Stimulated activated CD8-positive, alpha-beta memory T cell treated with anti-CD3 and anti-CD28 coated beads, Interleukin-7, amount 100 ng/mL, for 24 hours (primary cell): ENCODE data around the gene CSTPP1.
"Not testable (repeated sequence)": the region's sequence is repeated elsewhere in the genome, so short reads cannot be mapped to it uniquely, and the experiment has no call there.

Experiments
- DNase-seq: peaks from one replicate; pipeline ENCODE4 v3.0.0-alpha.2; 2020; ENCODE audit warnings: low read depth

Gene CSTPP1

DNA sequence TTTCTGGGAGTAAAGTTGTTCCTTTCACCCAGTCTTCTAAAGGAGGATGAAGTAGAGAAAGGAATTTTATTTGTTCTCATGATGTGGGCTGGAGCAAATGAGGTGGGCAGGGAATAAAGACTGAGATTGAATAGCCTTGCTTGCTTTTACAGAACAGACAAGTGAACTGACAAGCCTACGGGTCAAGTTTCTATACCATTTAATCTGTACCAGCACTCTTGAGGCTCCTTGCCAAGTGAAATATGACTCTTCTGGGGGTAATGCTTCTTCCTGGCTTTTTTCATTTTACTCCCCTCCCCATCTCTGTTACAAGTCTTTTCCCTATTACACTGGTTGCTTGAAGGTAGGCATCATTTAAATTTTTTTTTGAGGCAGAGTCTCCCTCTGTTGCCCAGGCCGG lies 54.8 kb downstream of the CSTPP1 start:
- DNase-seq: no peak

DNA sequence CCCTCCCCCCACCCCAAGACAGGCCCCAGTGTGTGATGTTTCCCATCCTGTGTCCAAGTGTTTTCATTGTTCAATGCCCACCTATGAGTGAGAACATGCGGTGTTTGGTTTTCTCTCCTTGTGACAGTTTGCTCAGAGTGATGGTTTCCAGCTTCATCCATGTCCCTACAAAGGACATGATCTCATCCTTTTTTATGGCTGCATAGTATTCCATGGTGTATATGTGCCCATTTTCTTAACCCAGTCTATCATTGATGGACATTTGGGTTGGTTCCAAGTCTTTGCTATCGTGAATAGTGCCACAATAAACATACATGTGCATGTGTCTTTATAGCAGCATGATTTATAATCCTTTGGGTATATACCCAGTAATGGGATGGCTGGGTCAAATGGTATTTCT lies 55.8 kb downstream of the CSTPP1 start:
- DNase-seq: not testable (repeated sequence)

DNA sequence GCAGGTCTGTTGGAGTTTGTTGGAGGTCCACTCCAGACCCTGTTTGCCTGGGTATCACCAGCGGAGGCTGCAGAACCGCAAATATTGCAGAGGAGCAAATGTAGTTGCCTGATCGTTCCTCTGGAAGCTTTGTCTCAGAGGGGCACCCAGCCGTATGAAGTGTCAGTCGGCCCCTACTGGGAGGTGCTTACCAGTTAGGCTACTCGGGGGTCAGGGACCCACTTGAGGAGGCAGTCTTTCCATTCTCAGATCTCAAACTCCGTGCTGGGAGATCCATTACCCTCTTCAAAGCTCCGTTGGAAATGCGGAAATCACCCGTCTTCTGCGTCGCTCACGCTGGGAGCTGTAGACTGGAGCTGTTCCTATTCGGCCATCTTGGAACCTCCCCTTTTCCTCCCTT lies 61.2 kb downstream of the CSTPP1 start:
- not testable (repeated sequence) for DNase-seq

DNA sequence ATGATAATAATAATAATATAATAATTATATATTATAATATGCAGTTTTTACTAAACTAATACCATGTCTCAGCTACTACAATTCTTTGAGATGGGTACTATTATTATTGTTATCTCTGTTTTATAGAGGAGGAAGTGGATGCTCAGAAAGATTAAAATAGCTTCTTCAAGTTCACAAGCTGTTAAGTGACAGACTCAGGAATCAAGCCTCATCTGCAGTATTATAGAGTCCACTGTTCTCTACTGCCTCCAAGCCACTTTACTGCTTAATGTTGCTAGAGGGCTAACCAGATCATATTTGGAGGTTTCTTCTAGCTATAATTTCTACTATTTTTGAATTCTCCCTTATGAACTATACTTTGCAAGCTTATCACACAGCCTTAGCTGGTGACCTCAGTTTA lies 62.7 kb downstream of the CSTPP1 start:
- DNase-seq: no peak

DNA sequence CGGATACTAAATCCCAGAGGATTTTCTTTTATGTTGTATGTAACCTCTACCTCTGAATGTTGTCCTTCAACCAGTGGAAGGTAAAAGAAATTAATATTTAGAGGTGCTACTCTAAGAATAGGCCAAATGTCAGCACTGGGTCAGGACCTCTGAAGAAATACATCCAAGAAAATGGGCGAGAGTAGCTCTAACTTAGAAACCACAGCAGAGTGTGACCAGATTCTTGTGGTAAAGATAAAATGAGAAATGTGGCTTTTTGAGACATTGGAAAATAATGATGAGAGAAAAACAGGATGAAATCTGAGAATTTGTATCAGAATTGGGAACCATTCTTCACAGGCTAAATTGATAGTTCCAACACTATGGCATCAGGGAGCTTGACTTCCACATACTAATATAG lies 63.5 kb downstream of the CSTPP1 start:
- no peak for DNase-seq

DNA sequence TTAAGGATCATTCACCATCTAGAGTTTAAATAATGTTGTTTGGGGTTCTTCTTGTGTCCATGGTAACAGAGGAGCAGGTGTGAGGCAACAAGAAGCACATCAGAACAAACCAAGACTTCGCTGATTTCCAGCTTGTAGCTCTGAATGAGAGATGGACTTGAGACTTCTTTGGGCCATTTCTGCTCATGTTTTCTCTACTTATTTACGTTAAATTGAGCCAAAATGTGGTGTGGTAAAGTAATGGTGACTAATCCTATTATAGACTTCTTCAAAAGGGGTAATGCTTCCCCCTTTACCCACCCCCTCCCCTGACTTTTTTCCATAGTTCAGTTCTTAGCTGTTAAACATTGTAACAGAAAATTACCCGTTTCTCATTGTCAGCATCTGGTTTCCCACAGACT lies 65.2 kb downstream of the CSTPP1 start:
- DNase-seq: no peak

DNA sequence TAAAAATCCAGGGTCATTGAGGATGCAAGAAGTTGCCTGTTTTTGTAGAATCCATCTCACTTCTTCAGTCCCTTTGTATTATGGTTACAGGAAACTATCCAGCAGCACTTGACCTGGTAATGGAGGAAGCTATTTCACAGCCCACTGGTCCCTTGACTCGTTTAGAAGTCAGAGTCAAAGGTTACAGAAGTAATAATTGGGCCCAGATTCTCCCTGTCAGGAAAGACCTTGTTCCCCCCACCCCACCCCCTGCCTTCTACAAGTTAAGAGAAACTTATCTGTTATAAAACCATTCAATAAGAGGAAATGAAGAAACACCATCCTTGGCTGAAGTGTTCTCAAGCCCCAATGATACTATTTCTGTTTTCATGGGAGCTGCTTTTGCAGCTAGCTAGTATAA lies 65.8 kb downstream of the CSTPP1 start:
- no peak for DNase-seq

DNA sequence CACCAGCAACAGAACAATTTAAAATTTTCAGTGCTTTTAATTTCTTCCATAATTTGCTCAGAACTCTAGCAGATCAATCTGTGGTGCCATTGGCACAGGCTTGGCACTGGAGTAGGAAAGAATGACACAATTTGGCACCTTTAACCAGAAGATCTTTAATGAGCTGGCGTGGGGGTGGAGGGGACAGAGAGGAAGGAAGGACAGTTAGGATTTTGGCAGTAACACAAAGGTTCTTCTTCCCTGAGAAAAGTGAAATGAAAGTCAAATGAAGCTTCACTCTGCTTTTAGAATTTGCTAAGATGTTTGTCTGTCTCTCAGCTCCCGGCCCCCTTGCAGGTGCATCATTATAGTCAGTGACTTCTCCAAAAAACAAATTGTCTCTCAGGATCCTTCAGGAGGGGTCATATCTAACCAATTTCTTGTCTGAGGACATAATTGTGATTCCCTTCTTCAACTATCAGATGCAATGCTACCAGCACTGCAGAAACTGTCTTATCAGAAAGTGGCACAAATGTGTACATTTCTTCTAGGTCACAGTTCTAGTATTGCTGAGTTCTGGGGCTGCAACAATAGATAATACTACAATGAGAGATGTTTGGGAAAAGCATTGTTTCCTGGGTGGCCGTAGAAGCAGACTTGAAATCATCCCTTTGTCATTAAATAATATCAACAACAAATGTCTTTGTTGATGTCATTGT lies 66.8 kb downstream of the CSTPP1 start:
- DNase-seq: no peak

DNA sequence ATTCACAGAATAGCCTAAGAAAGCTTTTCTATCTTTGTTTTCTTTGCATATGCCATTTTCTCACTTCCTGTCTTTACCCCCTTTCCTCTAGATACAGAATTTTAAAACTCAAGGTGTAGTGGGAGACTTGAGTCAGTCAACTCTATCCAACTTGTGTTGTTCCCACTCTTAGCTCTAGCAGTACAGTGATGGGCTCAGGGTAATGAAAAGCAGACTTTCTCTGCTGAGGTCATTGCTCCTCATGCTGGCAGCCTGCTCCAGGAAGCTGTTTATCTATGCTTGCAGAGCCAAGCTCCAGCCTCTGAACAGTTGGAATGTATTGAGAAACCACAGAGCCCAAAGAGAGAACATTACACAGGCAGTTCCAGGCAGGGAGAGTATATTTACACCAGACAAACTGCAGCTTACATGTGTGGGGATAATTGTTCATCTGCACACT lies 68.1 kb downstream of the CSTPP1 start:
- no peak for DNase-seq

DNA sequence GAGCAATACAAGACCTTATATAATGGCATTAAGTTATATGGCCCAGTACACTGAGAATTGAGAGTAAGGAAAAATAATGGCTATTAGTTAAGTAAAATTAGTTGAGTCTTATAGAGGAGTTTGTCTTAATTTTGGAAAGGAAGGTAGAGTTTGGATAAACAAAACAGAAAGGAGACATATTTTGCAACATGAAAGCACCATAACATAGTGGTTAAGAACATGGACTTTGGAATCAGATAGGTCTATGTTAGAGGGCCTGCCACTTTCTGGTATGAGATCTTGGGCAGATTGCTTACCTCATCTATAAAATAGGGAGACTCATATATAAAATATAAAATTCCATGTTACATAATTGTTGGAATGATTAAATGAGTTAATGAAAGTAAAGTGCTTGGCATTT lies 68.9 kb downstream of the CSTPP1 start:
- no peak for DNase-seq

DNA sequence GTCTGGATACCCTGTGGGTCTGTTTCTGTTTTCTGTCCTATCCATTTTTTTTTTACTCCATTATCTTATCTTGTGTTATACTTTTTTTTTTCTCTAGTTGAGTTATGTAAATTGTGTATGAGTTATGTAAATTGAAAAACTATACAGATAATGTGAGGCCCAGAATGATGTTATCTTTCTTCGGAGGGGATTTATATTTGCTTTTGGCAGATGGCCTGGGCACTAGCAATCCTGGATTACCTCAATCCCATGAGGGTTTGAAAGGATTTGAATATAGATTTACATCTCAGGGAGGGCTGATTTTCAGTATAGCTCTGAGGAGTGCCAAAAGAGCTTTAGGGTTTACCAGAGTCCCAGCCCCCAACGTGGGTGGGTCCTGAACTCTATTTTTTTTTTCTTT lies 71.0 kb downstream of the CSTPP1 start:
- DNase-seq: no peak

DNA sequence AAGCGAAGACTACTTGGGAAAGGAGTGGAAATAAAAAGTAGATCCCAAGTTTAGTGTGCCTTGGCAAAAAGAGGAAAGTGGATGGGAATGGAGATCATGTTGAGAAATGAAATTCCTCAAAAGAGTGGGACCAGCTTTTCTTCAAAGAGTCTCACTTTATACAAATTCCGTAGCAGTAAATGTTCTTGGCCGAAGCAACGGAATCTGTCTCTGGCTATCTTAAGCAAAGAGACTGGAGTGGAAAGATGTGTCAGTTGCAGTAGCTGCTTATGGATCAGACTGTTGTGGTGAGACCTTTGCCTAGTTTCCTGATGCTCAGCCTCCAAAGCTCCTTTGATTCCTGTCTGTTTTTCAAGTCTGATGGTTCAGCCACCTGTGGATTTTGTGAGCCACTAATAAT lies 73.6 kb downstream of the CSTPP1 start:
- DNase-seq: no peak

DNA sequence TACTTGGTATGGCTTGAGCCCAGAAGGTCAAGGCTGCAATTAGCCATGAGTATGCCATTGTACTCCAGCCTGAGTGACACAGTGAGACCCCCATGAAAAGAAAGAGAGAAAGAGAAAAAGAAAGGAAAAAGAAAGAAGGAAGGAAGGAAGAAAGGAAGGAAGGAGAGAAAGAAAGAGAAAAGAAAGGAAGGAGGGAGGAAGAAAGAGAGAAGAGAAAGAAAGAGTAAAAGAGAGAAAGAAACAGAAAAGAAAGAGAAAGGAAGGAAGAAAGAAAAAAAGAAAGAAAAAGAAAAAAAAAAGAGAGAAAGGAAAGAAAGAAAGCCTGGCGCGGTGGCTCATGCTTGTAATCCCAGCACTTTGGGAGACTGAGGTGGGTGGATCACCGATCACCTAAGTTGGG lies 77.5 kb downstream of the CSTPP1 start:
- DNase-seq: no peak

DNA sequence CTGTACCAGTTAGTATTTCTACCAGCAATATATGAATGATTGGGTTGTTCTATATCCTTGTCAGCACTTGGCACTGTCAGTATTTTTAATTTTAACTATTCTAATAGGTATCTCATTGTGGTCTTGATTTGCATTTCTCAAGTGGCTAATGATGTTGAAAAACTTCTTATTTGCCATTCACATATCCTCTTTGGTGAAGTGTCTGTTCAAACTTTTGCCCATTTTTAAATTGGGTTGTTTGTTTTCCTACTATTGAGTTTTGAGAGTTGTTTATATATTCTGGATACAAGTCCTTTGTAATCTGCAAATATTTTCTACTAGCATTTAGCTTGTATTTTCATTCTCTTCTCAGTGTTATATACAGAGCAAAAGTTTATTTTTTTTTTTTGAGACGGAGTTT lies 82.1 kb downstream of the CSTPP1 start:
- no peak for DNase-seq

DNA sequence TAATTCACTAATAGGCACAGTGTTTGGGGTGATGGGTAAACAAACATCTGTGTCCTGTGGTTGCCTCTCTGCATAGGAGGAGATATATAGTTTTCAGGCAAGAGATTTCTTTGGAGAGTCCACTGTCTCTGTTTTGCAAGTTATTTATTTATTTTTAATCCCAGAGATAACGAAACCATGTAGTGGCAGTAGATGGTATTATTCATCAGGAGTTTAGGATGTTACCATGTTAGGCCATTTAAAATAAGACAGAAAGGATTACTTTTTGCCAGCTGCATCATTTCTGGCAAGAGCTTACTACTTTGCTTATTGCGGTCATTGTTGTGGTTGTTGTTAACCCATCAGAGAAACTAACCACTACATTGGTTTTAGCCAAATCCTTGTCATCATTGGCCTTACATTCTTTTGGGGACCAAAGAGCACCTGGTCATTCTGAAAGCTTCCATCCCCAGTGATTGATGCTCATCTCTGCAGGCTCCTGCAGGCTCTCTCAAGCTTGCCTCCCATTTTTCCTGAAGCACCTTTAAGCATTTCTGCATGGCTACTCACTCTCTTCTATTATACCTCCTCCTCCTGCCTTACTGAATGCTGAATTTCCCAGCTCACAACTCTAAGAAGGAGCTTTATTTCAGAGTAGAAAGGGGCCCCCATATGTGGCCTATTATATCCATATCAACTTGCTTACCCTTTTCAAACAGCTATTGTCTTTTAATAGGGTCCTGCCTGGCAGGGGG lies 84.4 kb downstream of the CSTPP1 start:
- no peak for DNase-seq

DNA sequence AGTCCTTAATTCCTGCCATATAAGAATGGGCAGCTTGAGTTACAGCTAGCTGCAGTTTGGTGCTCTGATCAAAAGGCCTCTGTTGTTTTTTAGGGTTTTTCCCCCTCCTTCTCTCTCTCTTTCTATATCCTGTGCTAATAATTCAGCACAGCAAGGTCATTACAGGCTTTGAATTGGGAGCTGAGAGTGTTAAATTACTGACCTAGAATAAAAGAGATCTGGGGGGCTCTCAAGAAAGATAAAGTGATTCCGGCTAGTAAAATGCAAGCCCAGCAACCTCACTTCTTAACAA lies 84.9 kb downstream of the CSTPP1 start:
- no peak for DNase-seq

DNA sequence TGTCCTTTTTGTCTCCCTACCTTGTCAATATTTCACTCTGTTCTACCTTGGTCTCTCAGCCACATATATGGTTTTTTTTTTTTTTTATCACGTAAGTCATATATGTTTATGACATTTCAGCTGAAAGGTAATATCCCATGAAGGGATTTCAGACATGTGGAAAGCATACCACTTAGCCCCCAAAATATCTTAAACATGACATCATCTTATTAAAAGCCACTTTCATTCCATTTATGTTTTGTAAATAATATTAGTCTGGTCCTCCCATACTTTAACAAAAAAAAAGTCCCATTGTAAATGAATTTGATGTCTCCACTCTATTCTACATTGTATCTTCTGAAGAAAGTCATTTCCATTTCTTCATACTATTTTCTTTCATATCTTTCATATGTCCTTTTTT lies 85.4 kb downstream of the CSTPP1 start:
- no peak for DNase-seq

DNA sequence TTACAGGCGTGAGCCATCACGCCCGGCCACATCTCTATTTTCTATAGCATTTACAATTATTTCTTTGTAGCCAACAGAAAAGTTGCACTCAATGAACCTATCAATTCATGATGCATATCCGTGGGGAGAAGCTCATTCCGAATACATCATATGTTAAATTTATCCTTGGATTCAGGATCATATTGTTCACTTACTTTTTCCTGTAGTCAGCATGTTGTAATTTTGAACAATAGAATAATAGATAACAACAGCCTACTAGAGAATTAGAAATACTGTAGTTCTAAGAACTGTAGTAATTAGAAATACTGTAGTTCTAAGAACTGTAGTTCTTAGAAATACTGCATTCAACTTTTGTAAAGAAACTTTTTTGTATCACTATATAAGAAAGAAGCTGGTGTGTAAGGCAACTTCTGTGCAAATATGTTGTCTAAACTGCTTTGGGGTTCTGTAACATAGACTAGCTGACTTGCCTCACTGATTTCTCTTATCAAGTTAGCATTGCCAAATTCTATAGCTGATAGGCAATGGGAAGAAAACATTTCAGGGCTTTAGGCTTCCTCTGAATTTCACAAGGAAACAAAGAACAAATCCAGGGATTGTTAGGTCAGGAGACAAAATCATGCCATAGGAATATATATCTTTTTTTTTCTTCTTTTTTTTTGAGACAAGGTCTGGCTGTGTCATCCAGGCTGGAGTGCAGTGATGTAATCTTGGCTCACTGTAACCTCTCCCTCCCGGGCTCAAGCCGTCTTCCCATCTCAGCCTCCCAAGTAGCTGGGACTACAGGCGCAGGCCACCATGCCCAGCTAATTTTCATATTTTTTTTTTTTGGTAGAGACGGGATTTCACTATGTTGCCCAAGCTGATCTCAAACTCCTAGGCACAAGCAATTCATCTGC lies 91.9 kb downstream of the CSTPP1 start:
- DNase-seq: no peak

DNA sequence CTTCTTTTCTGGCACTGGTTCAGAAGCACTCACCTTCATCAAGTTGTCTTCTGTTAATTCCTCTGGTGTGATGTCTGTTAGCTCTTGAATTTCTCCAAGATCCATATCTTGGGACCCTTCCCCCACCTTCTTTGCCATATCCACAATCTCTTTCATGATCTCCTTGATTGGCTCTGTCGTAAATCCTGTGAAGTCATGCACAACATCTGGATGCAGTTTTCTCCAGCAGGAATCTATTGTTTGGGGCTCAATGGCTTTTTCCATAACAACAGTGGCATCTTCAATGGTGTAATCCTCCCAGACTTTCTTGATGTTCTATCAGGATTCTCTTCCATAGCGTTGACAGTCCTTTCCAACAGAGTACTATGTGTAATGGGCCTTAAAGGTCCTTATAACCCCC lies 96.9 kb downstream of the CSTPP1 start:
- DNase-seq: no peak

DNA sequence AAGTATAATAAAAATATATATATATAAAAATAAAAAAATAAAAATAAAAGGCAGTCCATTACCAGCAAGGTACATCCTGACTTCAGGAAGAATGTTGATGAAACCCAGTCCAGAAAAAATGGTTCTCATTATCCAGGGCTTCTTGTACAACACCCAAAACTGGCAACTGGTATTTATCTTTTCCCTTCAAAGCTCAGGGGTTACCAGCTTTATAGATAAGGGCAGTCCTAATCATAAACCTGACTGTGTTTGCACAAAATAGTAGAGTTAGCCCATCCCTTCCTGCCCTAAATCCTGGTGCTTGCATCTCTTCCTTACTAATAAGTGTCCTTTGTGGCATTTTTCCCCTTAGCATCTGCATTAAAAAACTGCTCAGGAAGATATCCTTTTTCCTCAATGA lies 97.5 kb downstream of the CSTPP1 start:
- no peak for DNase-seq

DNA sequence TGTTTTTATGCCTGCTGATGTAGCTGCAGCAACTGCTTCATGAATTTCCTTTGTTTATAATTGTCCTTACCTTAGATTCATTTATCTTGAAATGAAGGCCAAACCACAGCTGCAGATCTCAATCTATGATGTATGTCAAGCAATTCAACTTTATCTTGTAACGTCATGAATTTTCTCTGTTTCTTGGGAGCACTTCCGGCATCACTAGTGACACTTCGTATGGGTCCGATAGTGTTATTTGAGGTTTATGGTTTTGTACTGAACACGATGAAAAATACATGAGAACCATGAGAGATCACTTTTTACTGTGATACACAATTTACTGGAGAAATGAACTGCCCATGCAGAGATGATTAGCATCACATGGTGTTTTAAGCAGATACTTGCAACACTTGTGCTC lies 98.5 kb downstream of the CSTPP1 start:
- DNase-seq: no peak

DNA sequence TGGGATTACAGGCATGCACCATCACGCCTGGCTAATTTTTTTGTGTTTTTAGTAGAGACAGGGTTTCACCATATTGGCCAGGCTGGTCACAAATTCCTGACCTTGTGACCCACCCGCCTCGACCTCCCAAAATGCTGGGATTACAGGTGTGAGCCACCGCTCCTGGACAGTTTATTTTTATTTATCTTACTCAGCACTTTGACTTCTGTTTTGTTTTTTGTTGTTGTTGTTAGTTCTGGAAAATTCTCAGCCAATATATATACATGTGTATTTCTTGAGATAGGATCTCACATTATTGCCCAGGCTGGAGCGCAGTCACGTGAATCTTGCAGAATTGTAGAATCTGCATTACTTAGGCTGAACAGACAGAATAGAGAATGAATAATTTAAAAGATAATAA lies 107.6 kb downstream of the CSTPP1 start:
- DNase-seq: no peak

DNA sequence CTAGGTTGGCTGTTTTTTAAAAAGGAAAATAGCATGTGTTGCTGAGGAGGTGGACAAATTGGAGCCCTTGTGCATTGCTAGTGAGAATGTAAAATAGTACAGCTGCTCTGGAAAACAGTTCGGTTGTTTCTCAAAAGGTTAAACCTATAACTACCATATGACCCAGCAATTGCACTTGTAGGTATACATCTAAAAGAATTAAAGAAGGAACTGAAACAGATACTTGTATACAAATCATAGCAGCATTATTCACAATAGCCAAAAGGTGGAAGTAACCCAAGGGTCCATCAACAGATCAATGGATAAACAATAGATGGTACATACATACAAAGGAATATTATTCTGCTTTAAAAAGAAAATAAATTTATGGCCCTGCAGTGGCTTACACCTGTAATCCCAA lies 111.4 kb downstream of the CSTPP1 start:
- no peak for DNase-seq
